ENCODE results near the gene RTN4RL2.

- no peak for TF ChIP-seq POLR2A (IDR thresholded peaks at IDR 0.05)
- TF ChIP-seq CTCF (IDR thresholded peaks at IDR 0.05): no peak
- TF ChIP-seq POLR2AphosphoS5 (IDR thresholded peaks at IDR 0.05): no peak
- no peak for TF ChIP-seq EP300 (IDR thresholded peaks at IDR 0.05)
Observed at GRCh38 chr11:57504511-57504910, 44.2 kb downstream of the RTN4RL2 start.

Measured in gastroesophageal sphincter (tissue), 3 donors.